ENCODE results near the gene MRTFA.
A peak's percentile ranks its signal among the peaks of the same experiment; 100 is the strongest.

The MRTFA gene

DNA sequence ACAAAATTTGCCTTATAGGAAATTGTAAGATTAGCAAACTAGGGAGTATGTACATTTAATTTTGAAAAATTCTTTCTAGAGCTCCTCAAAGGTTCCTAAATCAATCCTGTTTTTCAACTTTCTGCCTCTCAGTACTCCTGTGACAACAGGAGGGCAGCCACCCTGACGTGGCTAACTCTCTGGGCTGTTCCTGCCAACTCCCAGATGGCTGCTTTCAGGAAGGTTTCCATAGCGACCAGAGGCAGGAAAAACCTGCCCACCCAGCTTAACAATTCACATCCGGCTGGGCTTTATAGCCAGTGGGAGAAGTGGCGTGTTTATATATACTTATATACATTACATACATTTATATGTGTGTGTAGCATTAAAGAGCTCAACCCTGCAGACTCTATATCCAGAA is 239.6 kb downstream of the MRTFA start:
- no peak for TF ChIP-seq EZH2phosphoT487 (conservative IDR thresholded peaks at IDR 0.05; ENCODE audit: low read length)
- TF ChIP-seq, protein P1, sequence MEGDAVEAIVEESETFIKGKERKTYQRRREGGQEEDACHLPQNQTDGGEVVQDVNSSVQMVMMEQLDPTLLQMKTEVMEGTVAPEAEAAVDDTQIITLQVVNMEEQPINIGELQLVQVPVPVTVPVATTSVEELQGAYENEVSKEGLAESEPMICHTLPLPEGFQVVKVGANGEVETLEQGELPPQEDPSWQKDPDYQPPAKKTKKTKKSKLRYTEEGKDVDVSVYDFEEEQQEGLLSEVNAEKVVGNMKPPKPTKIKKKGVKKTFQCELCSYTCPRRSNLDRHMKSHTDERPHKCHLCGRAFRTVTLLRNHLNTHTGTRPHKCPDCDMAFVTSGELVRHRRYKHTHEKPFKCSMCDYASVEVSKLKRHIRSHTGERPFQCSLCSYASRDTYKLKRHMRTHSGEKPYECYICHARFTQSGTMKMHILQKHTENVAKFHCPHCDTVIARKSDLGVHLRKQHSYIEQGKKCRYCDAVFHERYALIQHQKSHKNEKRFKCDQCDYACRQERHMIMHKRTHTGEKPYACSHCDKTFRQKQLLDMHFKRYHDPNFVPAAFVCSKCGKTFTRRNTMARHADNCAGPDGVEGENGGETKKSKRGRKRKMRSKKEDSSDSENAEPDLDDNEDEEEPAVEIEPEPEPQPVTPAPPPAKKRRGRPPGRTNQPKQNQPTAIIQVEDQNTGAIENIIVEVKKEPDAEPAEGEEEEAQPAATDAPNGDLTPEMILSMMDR (IDR thresholded peaks at IDR 0.05; ENCODE audit: insufficient read depth, low read length, poor library complexity, severe bottlenecking) = no peak
- Histone ChIP-seq H3K4me3 (ENCODE audit: insufficient read depth, low read length, poor library complexity, severe bottlenecking) (no peak overlapping the region), H3K9me3 (ENCODE audit: insufficient read depth, low read length) (no peaks in the 10 kb centered on the region), H4K20me1 (ENCODE audit: low read depth, low read length) (no peaks in the 10 kb centered on the region), H3F3A (ENCODE audit: insufficient read depth) (peaks cover 58% of the 10 kb centered on the region), H3K79me2 (ENCODE audit: insufficient read depth, low read length) (peaks cover 20% of the 10 kb centered on the region; the same call in 1 of the 2 replicates), H3K9me2 (replicated peaks; ENCODE audit: insufficient read depth, low read length) (no peaks in the 10 kb centered on the region), H3K4me2 (ENCODE audit: low read depth, low read length, poor library complexity, severe bottlenecking) (no peak overlapping the region), H2AFZ (ENCODE audit: low read depth, low read length, severe bottlenecking) (no peak overlapping the region), H3K9ac (ENCODE audit: low read length) (no peak overlapping the region), H3K27ac (ENCODE audit: low read depth, low read length) (peak overlapping the region; percentile 90), H3K36me3 (ENCODE audit: low read length) (0 out of 2 replicates have a peak, but pooled peaks cover 2% of the 10 kb centered on the region), H3K27me3 (ENCODE audit: low read length) (no peaks in the 10 kb centered on the region)

DNA sequence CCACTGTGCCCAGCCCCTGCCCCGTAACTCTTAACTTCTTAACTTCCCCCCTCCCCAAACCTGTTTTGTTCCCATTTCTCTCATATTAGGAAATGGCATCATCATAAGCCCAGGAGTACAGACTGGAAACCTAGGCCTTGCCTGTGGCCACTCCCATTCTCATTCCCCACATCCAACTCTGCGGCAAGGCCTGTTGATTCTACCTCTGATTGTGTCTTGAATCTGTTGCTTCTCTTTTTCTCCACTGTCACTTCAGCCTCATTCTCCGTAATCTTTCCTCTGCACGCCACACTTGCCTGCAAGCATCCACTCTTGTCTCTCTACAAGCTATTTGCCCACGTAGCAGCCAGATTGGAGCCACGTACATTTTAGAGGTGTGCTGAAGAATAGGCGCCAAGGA is 240.9 kb downstream of the MRTFA start:
- Histone ChIP-seq H3K27ac (ENCODE audit: low read depth, low read length) (peak overlapping the region; percentile 34), H3K9me2 (replicated peaks; ENCODE audit: insufficient read depth, low read length) (no peaks in the 10 kb centered on the region), H3K4me3 (ENCODE audit: insufficient read depth, low read length, poor library complexity, severe bottlenecking) (no peak overlapping the region), H3K36me3 (ENCODE audit: low read length) (no peaks in the 10 kb centered on the region), H4K20me1 (ENCODE audit: low read depth, low read length) (no peaks in the 10 kb centered on the region), H3K79me2 (ENCODE audit: insufficient read depth, low read length) (peaks cover 32% of the 10 kb centered on the region; the same call in 1 of the 2 replicates), H2AFZ (ENCODE audit: low read depth, low read length, severe bottlenecking) (no peak overlapping the region), H3K9ac (ENCODE audit: low read length) (no peak overlapping the region), H3F3A (ENCODE audit: insufficient read depth) (peaks cover 48% of the 10 kb centered on the region), H3K27me3 (ENCODE audit: low read length) (no peaks in the 10 kb centered on the region), H3K9me3 (ENCODE audit: insufficient read depth, low read length) (no peaks in the 10 kb centered on the region), H3K4me2 (ENCODE audit: low read depth, low read length, poor library complexity, severe bottlenecking) (no peak overlapping the region)
- no peak for TF ChIP-seq EZH2phosphoT487 (conservative IDR thresholded peaks at IDR 0.05; ENCODE audit: low read length)
- TF ChIP-seq, protein P1 (IDR thresholded peaks at IDR 0.05; ENCODE audit: insufficient read depth, low read length, poor library complexity, severe bottlenecking) = no peak

DNA sequence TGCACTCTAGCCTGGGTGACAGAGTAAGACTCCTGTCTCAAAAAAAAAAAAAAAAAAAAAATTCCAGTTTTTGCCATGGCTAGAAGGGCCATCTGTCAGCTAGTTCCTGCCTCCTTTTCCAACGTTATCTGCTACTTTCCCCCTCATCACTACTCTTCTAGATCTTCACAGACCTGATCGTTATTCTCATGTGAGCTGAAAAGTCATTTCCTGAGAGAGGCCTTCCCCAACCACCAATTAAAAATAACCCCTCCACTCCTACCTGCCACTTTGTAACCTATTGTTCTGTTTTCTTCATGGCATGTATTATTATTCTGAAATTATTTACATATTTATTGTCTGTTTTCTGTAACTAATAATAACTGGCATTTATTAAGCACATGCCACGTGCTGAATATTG is 241.9 kb downstream of the MRTFA start:
- H3K9me2 ChIP-seq (replicated peaks; ENCODE audit: insufficient read depth, low read length) = no peaks in the 10 kb centered on the region
- H2AFZ ChIP-seq (ENCODE audit: low read depth, low read length, severe bottlenecking) = no peak overlapping the region
- peak overlapping the region; percentile 54 for H3K27ac ChIP-seq (ENCODE audit: low read depth, low read length)
- H3K36me3 ChIP-seq (ENCODE audit: low read length) = no peaks in the 10 kb centered on the region
- peaks cover 39% of the 10 kb centered on the region for H3F3A ChIP-seq (ENCODE audit: insufficient read depth)
- H3K79me2 ChIP-seq (ENCODE audit: insufficient read depth, low read length) = peaks cover 37% of the 10 kb centered on the region; the same call in 1 of the 2 replicates
- no peaks in the 10 kb centered on the region for H3K27me3 ChIP-seq (ENCODE audit: low read length)
- H4K20me1 ChIP-seq (ENCODE audit: low read depth, low read length) = no peaks in the 10 kb centered on the region
- H3K4me2 ChIP-seq (ENCODE audit: low read depth, low read length, poor library complexity, severe bottlenecking) = no peak overlapping the region
- H3K4me3 ChIP-seq (ENCODE audit: insufficient read depth, low read length, poor library complexity, severe bottlenecking) = no peak overlapping the region
- H3K9ac ChIP-seq (ENCODE audit: low read length) = no peak overlapping the region
- no peak for TF ChIP-seq EZH2phosphoT487 (conservative IDR thresholded peaks at IDR 0.05; ENCODE audit: low read length)
- TF ChIP-seq, protein P1 (IDR thresholded peaks at IDR 0.05; ENCODE audit: insufficient read depth, low read length, poor library complexity, severe bottlenecking) = no peak
- no peaks in the 10 kb centered on the region for H3K9me3 ChIP-seq (ENCODE audit: insufficient read depth, low read length)

Data from SU-DHL-6 (cell line).